AG04449 (cell line): Measurements from ENCODE around the gene TMEM51.

ENCODE experiments used
- CTCF ChIA-PET: fragments of 350-600 bp; formaldehyde crosslinking; extraction: SDS; loops from one replicate; lab custom pipeline; 2021; ENCODE audit warnings: antibody characterized with exemption; lab: Yijun Ruan, JAX
- POLR2A ChIA-PET: fragments of 400-600, 350-600 bp; formaldehyde crosslinking; extraction: SDS; loops from one replicate; lab custom pipeline; 2020; ENCODE audit warnings: antibody characterized with exemption, inconsistent platforms; lab: Yijun Ruan, JAX
- DNase-seq: peaks from one replicate; pipeline ENCODE4 v3.0.0-alpha.2; 2010; ENCODE audit warnings: low read depth, low spot score
- H3K4me3 ChIP-seq: 2 replicates; pipeline ENCODE4 v1.5.1; 2011; ENCODE audit warnings: low read depth, mild to moderate bottlenecking, control low read depth, low read length
- CTCF ChIP-seq: IDR thresholded peaks from one replicate; pipeline ENCODE4 v1.5.1; 2011; ENCODE audit warnings: mild to moderate bottlenecking, moderate library complexity, low read length, control low read depth, inconsistent platforms; ENCODE audit not compliant: insufficient read depth; ENCODE audit errors: missing control alignments

TMEM51 gene

DNA sequence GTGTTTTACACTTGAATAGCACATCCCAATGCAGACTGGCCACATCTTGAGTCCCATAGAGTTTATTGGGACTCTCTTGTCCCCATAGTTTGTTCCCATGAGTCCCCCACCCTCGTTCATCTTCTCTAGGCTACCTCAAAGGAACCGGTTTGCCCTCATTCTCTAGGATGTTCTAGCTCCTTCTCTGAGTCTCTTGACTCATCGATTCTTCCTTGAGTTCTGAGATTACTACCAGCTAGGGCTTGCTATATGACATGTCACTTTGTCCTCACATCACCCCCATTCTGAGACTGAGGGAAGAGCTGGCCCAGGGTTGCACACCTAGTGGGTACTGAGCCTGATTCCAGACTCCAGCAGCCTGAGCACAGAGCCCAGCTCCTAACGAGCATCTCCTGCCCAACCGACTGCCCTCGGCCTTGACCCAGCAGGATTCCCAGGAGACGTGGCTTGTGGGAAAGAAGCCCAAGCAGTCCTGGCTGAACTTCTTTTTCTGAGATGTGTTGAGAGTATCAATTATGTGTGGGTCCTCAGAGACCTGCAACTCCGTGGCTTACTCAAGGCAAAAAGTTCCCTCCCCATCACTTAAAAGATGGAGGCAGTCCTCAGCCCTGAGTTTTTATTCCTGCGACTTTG, 42.0 kb downstream of the TMEM51 start:
- ChIA-PET POLR2A (no interaction called here), CTCF (no interaction called here)
- TF ChIP-seq CTCF, result no peak
- DNase-seq, result no peak
- no peak overlapping the region for H3K4me3 ChIP-seq

DNA sequence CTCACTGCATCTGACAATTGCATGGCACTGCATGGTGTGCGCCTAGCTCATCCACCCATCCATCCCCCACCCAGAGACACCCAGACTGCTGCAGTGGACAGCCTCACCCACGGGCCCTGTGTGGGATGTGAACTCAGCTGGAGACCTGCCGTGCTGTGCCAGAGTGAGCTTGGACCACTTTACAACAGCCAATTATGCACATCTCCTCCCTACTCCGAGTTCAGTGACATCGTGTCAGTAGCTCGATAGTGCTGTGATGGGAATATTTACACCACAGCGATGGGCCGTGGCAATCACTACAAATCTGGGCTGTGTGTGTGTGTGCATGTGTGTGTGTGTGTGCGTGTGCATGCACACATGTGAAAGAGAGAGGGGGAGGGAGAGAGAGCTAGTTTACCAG, 42.5 kb downstream of the TMEM51 start:
- CTCF ChIA-PET, result interaction anchor here (1.2 kb wide), 1 partner anchor 115 kb away, joined by 3 read pairs; no protein-coding TSS in a partner anchor
- POLR2A ChIA-PET, result no interaction called here

DNA sequence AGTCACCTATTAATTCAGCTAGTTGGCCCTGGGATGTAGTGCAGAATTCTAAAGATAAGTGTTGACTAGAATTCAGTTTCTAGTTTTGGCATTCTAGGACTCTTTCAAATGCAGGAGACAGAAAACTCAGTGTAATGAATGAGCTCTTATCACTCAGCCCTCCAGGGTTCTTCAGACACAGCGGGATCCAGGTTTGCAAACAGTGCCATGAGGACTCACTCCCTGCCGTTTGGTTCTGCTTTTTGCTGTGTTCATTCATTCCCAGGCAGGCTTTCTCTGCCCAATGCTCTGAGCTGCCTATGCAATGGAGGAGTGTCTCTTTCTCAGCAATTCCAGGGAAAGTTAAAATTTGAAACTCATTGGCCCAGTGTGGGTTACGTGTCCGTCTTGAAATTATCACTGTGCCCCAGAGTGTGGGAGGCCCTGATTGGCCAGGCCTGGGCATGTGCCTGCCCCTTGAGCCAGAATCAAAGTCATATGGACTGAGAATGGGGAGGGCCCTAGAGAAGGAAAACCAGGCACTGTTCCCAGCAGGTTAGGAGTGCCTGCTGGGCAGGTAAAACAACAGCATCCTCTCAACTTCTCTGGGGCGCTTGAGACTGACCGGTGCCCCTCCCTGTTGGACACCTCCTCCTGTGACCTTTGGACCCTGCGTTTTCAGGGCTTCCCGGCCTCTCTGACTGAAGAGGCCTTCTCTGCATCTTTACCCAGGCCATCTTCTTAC, 43.4 kb downstream of the TMEM51 start:
- CTCF ChIA-PET, result interaction anchor here (1.2 kb wide), 1 partner anchor 114 kb away, joined by 3 read pairs; no protein-coding TSS in a partner anchor
- POLR2A ChIA-PET, result no interaction called here
- TF ChIP-seq CTCF, result no peak
- no peak overlapping the region for H3K4me3 ChIP-seq
- DNase-seq, result no peak

More for the DNA sequence above, 42.5 kb downstream of the TMEM51 start:
- TF ChIP-seq CTCF, result no peak
- no peak for DNase-seq
- H3K4me3 ChIP-seq, result no peak overlapping the region

- no peak for DNase-seq
- TF ChIP-seq CTCF, result no peak
- no peak overlapping the region for H3K4me3 ChIP-seq
- ChIA-PET CTCF (no interaction called here), POLR2A (no interaction called here)
These were observed 44.3 kb downstream of the TMEM51 start for GRCh38 chr1:15197591-15198447.

DNA sequence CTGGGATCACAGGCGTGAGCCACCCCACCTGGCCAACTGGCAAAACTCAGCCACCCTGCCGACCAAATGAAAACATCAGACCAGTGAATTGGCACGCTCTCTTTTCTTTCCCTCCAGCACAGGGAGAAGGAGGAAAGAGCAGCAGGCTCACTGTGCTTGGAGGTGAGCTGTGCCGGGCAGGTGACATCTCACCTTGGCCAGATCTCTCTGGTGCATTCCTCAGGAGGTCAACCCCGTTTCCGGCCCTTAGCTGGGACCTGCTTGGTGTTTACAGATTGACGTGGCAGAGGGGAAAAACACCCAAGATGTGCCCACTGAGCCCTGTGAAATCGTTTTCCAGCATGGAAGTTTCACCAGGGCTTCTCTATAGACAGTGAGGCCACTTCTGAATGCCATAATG, 45.1 kb downstream of the TMEM51 start:
- ChIA-PET CTCF (no interaction called here), POLR2A (no interaction called here)
- no peak overlapping the region for H3K4me3 ChIP-seq
- no peak for TF ChIP-seq CTCF
- DNase-seq, result no peak
